Measurements from ENCODE around the gene NFKBIB. TPM values are rescaled to one million over a fixed set of nuclear protein-coding genes. Genes with fewer than 3 reads are reported as not detected.
A peak's percentile ranks its signal among the peaks of the same experiment; 100 is the strongest.

NFKBIB gene
- polyA plus RNA-seq, 3 donors from 2014 or later: 10.0 to 31.1 (median 24.0) TPM

- Mint-ChIP-seq H3K27ac (no peak overlapping the region), H3K36me3 (peaks cover 0 to 12% (median 0%) of the 10 kb centered on the region in 3 donors), H3K27me3 (ENCODE audit: low read depth in 3 of 3) (peaks cover 0 to 4% (median 2%) of the 10 kb centered on the region in 3 donors), H3K4me1 (peaks cover 9 to 13% of the 10 kb centered on the region in 2 donors), H3K9me3 (no peaks in the 10 kb centered on the region), H3K4me3 (no peak overlapping the region)
- no peak for DNase-seq
These were observed 15.9 kb downstream of the NFKBIB start for GRCh38 chr19:38915329-38916321.

GRCh38 chr19:38917516-38917915 is 17.7 kb downstream of the NFKBIB start:
- Mint-ChIP-seq H3K27me3 (ENCODE audit: low read depth in 3 of 3) (peaks cover 0 to 4% (median 4%) of the 10 kb centered on the region in 3 donors), H3K27ac (no peak overlapping the region), H3K9me3 (no peaks in the 10 kb centered on the region), H3K4me1 (peaks cover 13 to 17% of the 10 kb centered on the region in 2 donors), H3K36me3 (peaks cover 0 to 18% (median 7%) of the 10 kb centered on the region in 3 donors), H3K4me3 (no peak overlapping the region)
- no peak for DNase-seq

- Mint-ChIP-seq H3K27me3 (ENCODE audit: low read depth in 3 of 3) (peaks cover 0 to 4% (median 2%) of the 10 kb centered on the region in 3 donors), H3K27ac (peak overlapping the region in 1 of 6 donors; percentile 21), H3K9me3 (no peaks in the 10 kb centered on the region), H3K4me1 (peaks cover 8 to 12% of the 10 kb centered on the region in 2 donors), H3K36me3 (peaks cover 0 to 19% (median 7%) of the 10 kb centered on the region in 3 donors), H3K4me3 (no peak overlapping the region)
- no peak for DNase-seq
These were observed 18.2 kb downstream of the NFKBIB start for GRCh38 chr19:38917921-38918491.

- Mint-ChIP-seq H3K27me3 (ENCODE audit: low read depth in 3 of 3) (peaks cover 0 to 4% (median 2%) of the 10 kb centered on the region in 3 donors), H3K9me3 (no peaks in the 10 kb centered on the region), H3K4me1 (peaks cover 6 to 10% of the 10 kb centered on the region in 2 donors), H3K36me3 (peaks cover 0 to 19% (median 7%) of the 10 kb centered on the region in 3 donors), H3K4me3 (no peak overlapping the region), H3K27ac (peak overlapping the region in 1 of 6 donors; percentile 21)
- no peak for DNase-seq
These were observed 18.8 kb downstream of the NFKBIB start for GRCh38 chr19:38918526-38918925.

- Mint-ChIP-seq H3K4me3 (no peak overlapping the region), H3K27ac (no peak overlapping the region), H3K36me3 (peaks cover 0 to 16% (median 14%) of the 10 kb centered on the region in 3 donors), H3K9me3 (no peaks in the 10 kb centered on the region), H3K27me3 (ENCODE audit: low read depth in 3 of 3) (peaks cover 2 to 8% (median 7%) of the 10 kb centered on the region in 3 donors), H3K4me1 (peaks cover 19 to 22% of the 10 kb centered on the region in 2 donors)
- no peak for DNase-seq
These were observed 20.2 kb downstream of the NFKBIB start for GRCh38 chr19:38919837-38920601.

- DNase-seq: no peak
- peaks cover 26 to 30% of the 10 kb centered on the region in 2 donors for H3K4me1 Mint-ChIP-seq
- H3K4me3 Mint-ChIP-seq: no peak overlapping the region
- peaks cover 0 to 16% (median 14%) of the 10 kb centered on the region in 3 donors for H3K36me3 Mint-ChIP-seq
- no peak overlapping the region for H3K27ac Mint-ChIP-seq
- H3K9me3 Mint-ChIP-seq: no peaks in the 10 kb centered on the region
- H3K27me3 Mint-ChIP-seq (ENCODE audit: low read depth in 3 of 3): peaks cover 2 to 8% (median 7%) of the 10 kb centered on the region in 3 donors
These were observed 21.0 kb downstream of the NFKBIB start for GRCh38 chr19:38920602-38921419.

- peaks cover 5 to 9% (median 6%) of the 10 kb centered on the region in 3 donors for H3K27me3 Mint-ChIP-seq (ENCODE audit: low read depth in 3 of 3)
- DNase-seq: no peak
- H3K9me3 Mint-ChIP-seq: no peaks in the 10 kb centered on the region
- peaks cover 33 to 39% of the 10 kb centered on the region in 2 donors for H3K4me1 Mint-ChIP-seq
- H3K4me3 Mint-ChIP-seq: peak overlapping the region in 1 of 5 donors; percentile 21
- H3K36me3 Mint-ChIP-seq: peaks cover 0 to 16% (median 14%) of the 10 kb centered on the region in 3 donors
- H3K27ac Mint-ChIP-seq: peak overlapping the region in 5 of 6 donors; percentile 58 to 90 (median 65)
These were observed 21.9 kb downstream of the NFKBIB start for GRCh38 chr19:38921420-38922274.

GRCh38 chr19:38922482-38922881 is 22.7 kb downstream of the NFKBIB start:
- Mint-ChIP-seq H3K9me3 (no peaks in the 10 kb centered on the region), H3K36me3 (peaks cover 0 to 16% (median 14%) of the 10 kb centered on the region in 3 donors), H3K27me3 (ENCODE audit: low read depth in 3 of 3) (peaks cover 6 to 9% (median 6%) of the 10 kb centered on the region in 3 donors), H3K27ac (peak overlapping the region in 5 of 6 donors; percentile 49 to 81 (median 62)), H3K4me3 (peak overlapping the region in 1 of 5 donors; percentile 7), H3K4me1 (peaks cover 41 to 45% of the 10 kb centered on the region in 2 donors)
- no peak for DNase-seq

GRCh38 chr19:38924388-38924787 is 24.6 kb downstream of the NFKBIB start:
- peaks cover 6 to 15% (median 13%) of the 10 kb centered on the region in 3 donors for H3K27me3 Mint-ChIP-seq (ENCODE audit: low read depth in 3 of 3)
- H3K9me3 Mint-ChIP-seq: no peaks in the 10 kb centered on the region
- H3K4me3 Mint-ChIP-seq: peak overlapping the region; percentile 59 to 81 (median 64)
- peaks cover 0 to 16% (median 11%) of the 10 kb centered on the region in 3 donors for H3K36me3 Mint-ChIP-seq
- H3K4me1 Mint-ChIP-seq: peaks cover 60 to 65% of the 10 kb centered on the region in 2 donors
- peak; percentile 86 to 88 (median 88) for DNase-seq
- H3K27ac Mint-ChIP-seq: peak overlapping the region; percentile 95 to 99 (median 97)

GRCh38 chr19:38928391-38929001 is 28.7 kb downstream of the NFKBIB start:
- H3K4me1 Mint-ChIP-seq: peaks cover 83 to 85% of the 10 kb centered on the region in 2 donors
- DNase-seq: peak; percentile 74 to 80 (median 80)
- H3K27me3 Mint-ChIP-seq (ENCODE audit: low read depth in 3 of 3): peaks cover 15 to 30% (median 23%) of the 10 kb centered on the region in 3 donors
- H3K36me3 Mint-ChIP-seq: peaks cover 0 to 14% (median 3%) of the 10 kb centered on the region in 3 donors
- peak overlapping the region; percentile 62 to 98 (median 77) for H3K4me3 Mint-ChIP-seq
- no peaks in the 10 kb centered on the region for H3K9me3 Mint-ChIP-seq
- H3K27ac Mint-ChIP-seq: peak overlapping the region; percentile 94 to 99 (median 96)

Measured in immature natural killer cell (primary cell).